Gastrocnemius medialis (tissue), 4 donors: ENCODE measurements around the gene SNX32.

Experiments used
- POLR2A ChIP-seq, 2 donors: fragments of 450-650 bp; IDR thresholded peaks; one replicate each; pipeline ENCODE4 v1.6.1; 2017; ENCODE audit warnings: antibody characterized with exemption in 2 of 2, mild to moderate bottlenecking in 2 of 2, moderate library complexity in 2 of 2
- TF ChIP-seq, protein P1 (sequence below), 5 experiments: fragments of 450-650 bp in 3 of 5; fragments of 200-600 bp in 2 of 5; sonication (generic) in 2 of 5; IDR thresholded peaks in 4 of 5; conservative IDR thresholded peaks in 1 of 5; 1 replicate in 4 of 5; 2 replicates in 1 of 5; pipeline ENCODE4 v1.5.1; 2016 to 2019; ENCODE audit warnings: antibody characterized with exemption in 5 of 5, mild to moderate bottlenecking in 3 of 5, moderate library complexity in 3 of 5

DNA sequence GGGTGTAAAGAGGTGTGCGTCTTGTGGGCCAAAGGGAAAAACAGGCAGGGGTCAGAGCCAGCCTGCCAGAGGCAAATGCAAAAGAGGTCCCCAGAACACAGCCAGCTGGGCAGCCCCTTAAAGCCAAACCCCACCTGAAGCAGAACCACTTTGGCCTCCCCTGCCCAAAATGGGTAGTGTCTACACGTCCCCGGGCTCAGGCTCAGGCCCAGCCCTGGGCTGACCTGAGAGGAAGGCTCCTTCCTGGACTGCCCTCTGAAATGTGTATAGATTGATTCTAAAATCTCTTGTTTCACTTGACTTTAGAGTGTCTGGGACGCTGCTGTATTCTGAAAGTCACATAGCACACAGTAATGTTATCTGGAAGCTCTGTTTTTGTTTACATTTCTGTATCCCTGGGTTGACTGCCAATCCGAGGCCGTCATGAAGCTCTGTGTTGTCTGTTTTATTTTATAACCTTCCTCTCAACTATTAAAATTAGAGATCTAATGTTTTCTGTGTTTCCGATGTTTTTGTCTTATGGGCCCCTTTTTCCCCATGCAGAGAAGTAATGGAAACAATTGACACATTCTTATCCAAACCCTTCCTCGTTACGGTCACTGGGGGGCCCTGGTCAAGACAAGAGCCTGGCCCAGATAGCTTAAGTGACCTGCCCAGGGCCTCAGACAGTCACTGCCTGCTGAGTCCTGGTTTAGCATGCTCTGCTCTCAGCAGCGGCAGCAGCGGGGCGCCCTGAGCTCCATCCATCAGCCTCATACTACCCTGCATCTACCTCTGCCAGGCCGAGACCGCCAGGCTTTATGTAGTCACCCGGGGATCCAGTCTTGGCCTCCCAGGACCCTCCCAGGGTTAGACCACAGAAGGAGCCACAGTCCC is 36.8 kb upstream of the SNX32 start:
- TF ChIP-seq, protein P1, sequence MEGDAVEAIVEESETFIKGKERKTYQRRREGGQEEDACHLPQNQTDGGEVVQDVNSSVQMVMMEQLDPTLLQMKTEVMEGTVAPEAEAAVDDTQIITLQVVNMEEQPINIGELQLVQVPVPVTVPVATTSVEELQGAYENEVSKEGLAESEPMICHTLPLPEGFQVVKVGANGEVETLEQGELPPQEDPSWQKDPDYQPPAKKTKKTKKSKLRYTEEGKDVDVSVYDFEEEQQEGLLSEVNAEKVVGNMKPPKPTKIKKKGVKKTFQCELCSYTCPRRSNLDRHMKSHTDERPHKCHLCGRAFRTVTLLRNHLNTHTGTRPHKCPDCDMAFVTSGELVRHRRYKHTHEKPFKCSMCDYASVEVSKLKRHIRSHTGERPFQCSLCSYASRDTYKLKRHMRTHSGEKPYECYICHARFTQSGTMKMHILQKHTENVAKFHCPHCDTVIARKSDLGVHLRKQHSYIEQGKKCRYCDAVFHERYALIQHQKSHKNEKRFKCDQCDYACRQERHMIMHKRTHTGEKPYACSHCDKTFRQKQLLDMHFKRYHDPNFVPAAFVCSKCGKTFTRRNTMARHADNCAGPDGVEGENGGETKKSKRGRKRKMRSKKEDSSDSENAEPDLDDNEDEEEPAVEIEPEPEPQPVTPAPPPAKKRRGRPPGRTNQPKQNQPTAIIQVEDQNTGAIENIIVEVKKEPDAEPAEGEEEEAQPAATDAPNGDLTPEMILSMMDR (IDR thresholded peaks at IDR 0.05 in 4 of 5, conservative IDR thresholded peaks at IDR 0.05 in 1 of 5), result no peak
- no peak for TF ChIP-seq POLR2A (IDR thresholded peaks at IDR 0.05)
